Measurements from ENCODE around the gene ST6GALNAC3. TPM values are rescaled to one million over a fixed set of nuclear protein-coding genes. Genes with fewer than 3 reads are reported as not detected.

The ST6GALNAC3 gene
- total RNA-seq, 1 donor from 2014 or later, result 4.7 TPM

DNA sequence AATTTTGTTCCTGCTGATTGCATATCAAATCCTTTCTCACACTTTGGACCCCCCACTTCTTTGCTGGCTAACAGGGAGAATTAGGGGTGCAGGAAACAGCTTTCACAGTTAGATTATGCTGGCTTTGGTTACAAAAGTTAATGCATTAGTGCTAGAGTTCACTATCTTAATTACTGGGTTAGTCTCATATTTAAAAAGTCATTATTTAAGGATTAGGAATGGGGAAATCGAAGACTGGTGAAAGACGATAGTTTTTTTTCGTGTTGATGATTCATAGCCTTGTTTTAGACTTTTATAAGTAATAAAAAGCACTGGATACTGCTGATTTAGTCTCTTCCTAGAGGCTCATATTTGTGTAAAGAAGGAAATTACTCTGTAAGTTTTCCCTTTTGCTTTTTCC, 11.6 kb downstream of the ST6GALNAC3 start:
- Mint-ChIP-seq H3K9me3 (ENCODE audit: low read depth) (no peaks in the 10 kb centered on the region), H3K4me3 (ENCODE audit: unreplicated experiment) (no peak overlapping the region), H3K4me1 (ENCODE audit: low read depth) (peaks cover 7% of the 10 kb centered on the region), H3K36me3 (ENCODE audit: low read depth) (no peaks in the 10 kb centered on the region), H3K27ac (ENCODE audit: unreplicated experiment) (no peak overlapping the region), H3K27me3 (ENCODE audit: low read depth) (peaks cover 4% of the 10 kb centered on the region)
- TF ChIP-seq, protein P1, sequence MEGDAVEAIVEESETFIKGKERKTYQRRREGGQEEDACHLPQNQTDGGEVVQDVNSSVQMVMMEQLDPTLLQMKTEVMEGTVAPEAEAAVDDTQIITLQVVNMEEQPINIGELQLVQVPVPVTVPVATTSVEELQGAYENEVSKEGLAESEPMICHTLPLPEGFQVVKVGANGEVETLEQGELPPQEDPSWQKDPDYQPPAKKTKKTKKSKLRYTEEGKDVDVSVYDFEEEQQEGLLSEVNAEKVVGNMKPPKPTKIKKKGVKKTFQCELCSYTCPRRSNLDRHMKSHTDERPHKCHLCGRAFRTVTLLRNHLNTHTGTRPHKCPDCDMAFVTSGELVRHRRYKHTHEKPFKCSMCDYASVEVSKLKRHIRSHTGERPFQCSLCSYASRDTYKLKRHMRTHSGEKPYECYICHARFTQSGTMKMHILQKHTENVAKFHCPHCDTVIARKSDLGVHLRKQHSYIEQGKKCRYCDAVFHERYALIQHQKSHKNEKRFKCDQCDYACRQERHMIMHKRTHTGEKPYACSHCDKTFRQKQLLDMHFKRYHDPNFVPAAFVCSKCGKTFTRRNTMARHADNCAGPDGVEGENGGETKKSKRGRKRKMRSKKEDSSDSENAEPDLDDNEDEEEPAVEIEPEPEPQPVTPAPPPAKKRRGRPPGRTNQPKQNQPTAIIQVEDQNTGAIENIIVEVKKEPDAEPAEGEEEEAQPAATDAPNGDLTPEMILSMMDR (IDR thresholded peaks at IDR 0.05), result no peak
- DNase-seq (ENCODE audit: low spot score), result no peak

DNA sequence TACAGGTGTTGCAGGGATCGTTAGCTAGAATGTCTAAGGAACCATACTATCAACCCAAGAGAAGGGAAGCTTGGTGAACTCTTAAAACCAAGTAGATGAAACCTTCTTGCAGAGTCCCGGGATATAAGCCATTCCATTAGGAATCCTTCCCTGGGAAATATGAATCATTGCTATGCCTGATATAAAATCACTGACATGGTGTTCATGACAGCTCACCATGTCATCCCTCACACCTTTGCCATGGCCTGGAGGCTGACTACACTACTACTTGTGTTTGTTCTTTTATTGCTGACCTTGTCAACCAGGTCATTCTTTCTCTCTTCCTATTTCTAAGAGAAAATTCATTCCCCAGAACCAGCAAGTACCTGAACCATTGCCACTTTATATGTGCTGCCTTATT, 12.1 kb downstream of the ST6GALNAC3 start:
- peaks cover 7% of the 10 kb centered on the region for H3K4me1 Mint-ChIP-seq (ENCODE audit: low read depth)
- no peaks in the 10 kb centered on the region for H3K36me3 Mint-ChIP-seq (ENCODE audit: low read depth)
- no peak for DNase-seq (ENCODE audit: low spot score)
- no peaks in the 10 kb centered on the region for H3K9me3 Mint-ChIP-seq (ENCODE audit: low read depth)
- no peak overlapping the region for H3K27ac Mint-ChIP-seq (ENCODE audit: unreplicated experiment)
- H3K4me3 Mint-ChIP-seq (ENCODE audit: unreplicated experiment), result no peak overlapping the region
- peaks cover 4% of the 10 kb centered on the region for H3K27me3 Mint-ChIP-seq (ENCODE audit: low read depth)
- TF ChIP-seq, protein P1 (IDR thresholded peaks at IDR 0.05), result no peak

DNA sequence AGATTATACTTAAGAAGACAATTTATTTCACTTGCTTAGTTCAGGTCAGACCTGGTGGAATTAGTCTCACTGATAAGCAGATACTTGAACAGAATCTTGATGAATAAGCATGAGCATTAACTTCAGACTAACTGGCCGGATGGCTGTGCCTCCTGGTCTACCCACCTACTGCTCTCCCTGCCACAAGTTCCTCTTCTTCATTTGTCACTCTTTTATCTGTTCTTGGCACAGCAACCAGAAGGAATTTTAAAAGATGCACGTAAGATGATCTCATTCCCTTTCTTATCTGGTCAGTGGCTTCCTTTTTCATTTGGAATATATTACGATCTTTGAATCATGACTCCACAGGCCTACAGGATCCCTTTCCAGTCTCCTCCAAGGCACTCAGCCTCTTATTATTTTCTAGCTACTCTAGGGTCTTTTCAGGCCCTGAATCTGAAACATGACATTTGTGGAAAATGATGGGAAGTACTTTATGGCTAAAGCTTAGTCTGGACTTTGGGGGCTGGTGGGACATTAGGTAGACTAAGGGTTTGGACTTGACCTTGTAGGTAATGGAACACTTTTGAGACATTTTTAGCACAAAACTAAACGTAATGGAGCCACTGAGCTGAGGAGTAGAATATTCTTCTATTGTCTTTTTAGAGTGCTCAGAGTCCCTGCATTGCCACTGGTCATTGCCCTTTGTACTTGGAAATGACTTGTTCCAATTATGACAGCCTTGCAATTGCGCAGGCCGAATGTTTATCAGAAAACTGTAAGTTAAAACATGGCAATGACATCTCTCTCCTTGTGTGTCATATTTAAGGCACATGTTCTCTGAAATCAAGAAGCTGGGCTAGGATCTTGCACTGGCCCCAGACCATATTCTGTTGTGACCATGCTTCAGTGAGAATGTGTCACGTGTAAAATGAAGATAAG, 16.0 kb downstream of the ST6GALNAC3 start:
- DNase-seq (ENCODE audit: low spot score), result no peak
- TF ChIP-seq, protein P1 (IDR thresholded peaks at IDR 0.05), result no peak
- H3K4me3 Mint-ChIP-seq (ENCODE audit: unreplicated experiment), result no peak overlapping the region
- H3K27me3 Mint-ChIP-seq (ENCODE audit: low read depth), result no peaks in the 10 kb centered on the region
- no peaks in the 10 kb centered on the region for H3K9me3 Mint-ChIP-seq (ENCODE audit: low read depth)
- H3K4me1 Mint-ChIP-seq (ENCODE audit: low read depth), result no peaks in the 10 kb centered on the region
- no peak overlapping the region for H3K27ac Mint-ChIP-seq (ENCODE audit: unreplicated experiment)
- no peaks in the 10 kb centered on the region for H3K36me3 Mint-ChIP-seq (ENCODE audit: low read depth)

DNA sequence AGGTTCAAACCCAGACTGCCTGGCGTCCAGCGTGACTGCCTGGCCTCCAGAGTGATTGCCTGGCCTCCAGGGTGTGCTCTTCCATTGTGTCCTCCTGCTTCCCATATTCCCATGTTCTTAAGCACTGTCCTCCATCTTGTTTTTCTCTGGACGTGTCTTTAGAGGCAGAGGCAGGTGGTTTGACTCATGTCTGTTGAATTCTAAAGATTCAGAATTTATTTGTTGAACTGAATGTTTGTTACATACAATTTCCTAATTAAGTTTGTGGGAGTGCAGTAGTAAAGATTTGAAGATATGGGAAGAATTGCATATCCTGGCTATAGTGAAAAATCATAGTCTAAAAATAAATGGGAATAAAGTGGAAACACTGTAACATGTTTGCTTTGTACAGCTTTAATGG, 18.3 kb downstream of the ST6GALNAC3 start:
- TF ChIP-seq, protein P1 (IDR thresholded peaks at IDR 0.05), result no peak
- Mint-ChIP-seq H3K36me3 (ENCODE audit: low read depth) (no peaks in the 10 kb centered on the region), H3K9me3 (ENCODE audit: low read depth) (peaks cover 2% of the 10 kb centered on the region), H3K27me3 (ENCODE audit: low read depth) (no peaks in the 10 kb centered on the region), H3K4me3 (ENCODE audit: unreplicated experiment) (no peak overlapping the region), H3K4me1 (ENCODE audit: low read depth) (no peaks in the 10 kb centered on the region), H3K27ac (ENCODE audit: unreplicated experiment) (no peak overlapping the region)
- DNase-seq (ENCODE audit: low spot score), result no peak

DNA sequence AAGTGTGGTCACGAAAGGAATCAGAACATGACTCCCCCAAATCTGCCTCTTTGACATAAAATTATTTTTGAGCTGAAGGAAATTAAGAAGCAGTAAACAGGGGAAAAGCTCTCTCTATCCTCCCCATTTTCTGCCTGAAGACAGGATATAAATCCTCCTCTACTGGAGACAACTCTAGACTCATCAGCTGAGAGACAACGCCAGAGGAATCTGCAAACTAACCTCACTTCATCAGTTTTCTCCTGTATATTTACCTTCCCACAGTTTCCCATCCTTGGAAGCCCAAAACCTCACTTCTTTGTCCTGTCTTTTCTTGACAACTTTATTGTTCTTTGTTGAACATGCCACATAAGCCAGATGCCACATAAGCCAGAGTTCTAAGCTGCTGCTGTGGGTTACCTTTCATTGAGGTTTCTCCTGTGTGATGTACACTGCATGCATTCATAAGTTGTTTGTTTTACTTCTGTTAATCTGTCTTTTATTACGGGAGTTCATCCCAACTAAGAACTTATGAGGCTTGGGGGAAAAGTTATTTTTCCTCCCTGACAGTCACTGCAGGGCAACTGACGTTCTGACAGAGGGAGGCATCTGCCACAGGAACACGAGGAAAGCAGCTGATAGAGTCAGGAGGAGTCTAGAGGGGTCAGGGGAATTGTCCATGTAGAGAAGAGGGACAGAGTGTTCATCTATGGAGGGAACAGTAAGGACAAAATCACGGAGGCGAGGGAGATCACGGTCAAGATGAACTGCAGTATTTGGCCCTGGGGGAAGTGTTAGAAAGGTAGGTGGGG, 19.2 kb downstream of the ST6GALNAC3 start:
- Mint-ChIP-seq H3K27me3 (ENCODE audit: low read depth) (no peaks in the 10 kb centered on the region), H3K4me3 (ENCODE audit: unreplicated experiment) (no peak overlapping the region), H3K4me1 (ENCODE audit: low read depth) (no peaks in the 10 kb centered on the region), H3K27ac (ENCODE audit: unreplicated experiment) (no peak overlapping the region), H3K9me3 (ENCODE audit: low read depth) (peaks cover 2% of the 10 kb centered on the region), H3K36me3 (ENCODE audit: low read depth) (no peaks in the 10 kb centered on the region)
- TF ChIP-seq, protein P1 (IDR thresholded peaks at IDR 0.05), result no peak
- no peak for DNase-seq (ENCODE audit: low spot score)
